ENCODE data around the gene TEX19.

TEX19 gene

GRCh38 chr17:82391496-82392066 is 32.5 kb downstream of the TEX19 start:
- no peak for DNase-seq

DNA sequence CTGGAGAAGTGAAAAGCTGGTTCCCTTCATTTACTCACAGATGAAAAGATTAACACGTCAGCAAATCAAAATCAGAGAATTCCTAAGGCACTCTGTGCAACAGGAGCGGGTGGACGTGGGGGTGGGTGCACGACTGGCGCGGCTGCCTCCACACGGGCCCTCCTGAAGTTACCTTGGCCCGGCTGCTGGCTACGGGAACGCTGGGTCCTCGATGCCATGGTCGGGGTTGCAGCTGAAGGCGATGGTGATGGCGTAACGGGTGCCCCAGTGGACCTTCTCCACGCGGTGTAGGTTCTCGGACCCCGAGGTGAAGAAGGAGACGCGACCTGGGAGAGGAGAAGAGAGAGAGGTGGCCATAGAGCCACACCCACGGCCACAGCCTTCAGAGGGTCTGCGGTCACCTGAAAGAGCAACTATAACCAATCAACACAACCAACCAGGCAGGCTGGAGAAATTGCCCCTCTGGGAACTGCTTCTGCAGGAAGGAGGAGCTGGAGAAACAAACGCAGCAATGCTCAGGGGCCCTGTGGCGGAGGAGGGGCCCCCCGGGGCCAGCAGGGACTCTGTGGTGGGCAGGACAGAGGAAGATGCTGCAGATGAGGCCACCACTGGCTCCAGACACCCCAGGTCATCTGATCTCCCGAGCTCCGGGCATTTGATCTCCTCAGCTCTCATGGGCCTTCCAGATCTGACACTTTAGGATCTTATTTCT is 33.3 kb downstream of the TEX19 start:
- no peak for DNase-seq

GRCh38 chr17:82392941-82393340 is 33.9 kb downstream of the TEX19 start:
- no peak for DNase-seq

- DNase-seq: no peak
Measured at GRCh38 chr17:82394278-82394677, 35.2 kb downstream of the TEX19 start.

- no peak for DNase-seq
Measured at GRCh38 chr17:82396601-82397435, 37.8 kb downstream of the TEX19 start.

- peak; percentile 52 for DNase-seq
Measured at GRCh38 chr17:82397449-82398335, 38.6 kb downstream of the TEX19 start.

DNA sequence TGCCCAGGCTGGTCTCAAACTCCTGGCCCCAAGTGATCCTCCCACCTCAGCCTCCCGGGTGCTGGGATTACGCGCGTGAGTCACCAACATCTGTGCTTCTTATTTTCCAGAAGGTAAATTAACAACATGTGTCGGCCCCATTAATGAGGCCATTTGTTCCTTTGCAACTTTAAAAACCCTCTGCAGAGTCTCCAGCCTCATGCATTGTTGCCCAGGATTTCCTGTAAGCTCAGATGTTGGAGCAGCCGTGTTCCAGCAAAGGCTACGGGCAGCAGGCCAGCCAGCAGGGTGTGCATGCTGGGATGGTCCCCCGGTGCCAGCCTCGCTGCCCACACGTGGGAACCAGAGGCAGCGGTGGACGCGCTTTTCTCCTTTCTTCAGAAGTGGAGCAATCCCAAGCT is 40.0 kb downstream of the TEX19 start:
- no peak for DNase-seq

GRCh38 chr17:82399601-82400101 is 40.6 kb downstream of the TEX19 start:
- peak; percentile 75 for DNase-seq

- DNase-seq: no peak
Measured at GRCh38 chr17:82400206-82400605, 41.2 kb downstream of the TEX19 start.

GRCh38 chr17:82400830-82401229 is 41.8 kb downstream of the TEX19 start:
- no peak for DNase-seq

DNA sequence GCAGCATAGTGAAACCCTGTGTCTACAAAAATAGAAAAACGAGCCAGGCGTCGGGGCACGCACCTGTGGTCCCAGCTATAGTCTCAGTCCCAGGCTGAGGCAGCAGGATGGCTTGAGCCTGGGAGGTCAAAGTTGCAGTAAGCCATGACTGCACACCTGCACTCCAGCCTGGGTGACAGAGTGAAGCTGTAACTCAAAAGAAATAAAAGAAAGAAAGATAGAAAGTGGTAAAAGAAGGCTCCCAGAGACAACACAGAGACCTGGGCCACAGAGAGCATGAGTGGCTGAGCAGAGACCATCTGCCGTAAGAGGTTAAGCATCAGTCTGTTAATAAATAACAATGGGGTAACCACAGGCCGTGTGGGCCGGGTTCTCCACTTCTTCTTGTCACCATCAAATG is 43.8 kb downstream of the TEX19 start:
- DNase-seq: no peak

DNA sequence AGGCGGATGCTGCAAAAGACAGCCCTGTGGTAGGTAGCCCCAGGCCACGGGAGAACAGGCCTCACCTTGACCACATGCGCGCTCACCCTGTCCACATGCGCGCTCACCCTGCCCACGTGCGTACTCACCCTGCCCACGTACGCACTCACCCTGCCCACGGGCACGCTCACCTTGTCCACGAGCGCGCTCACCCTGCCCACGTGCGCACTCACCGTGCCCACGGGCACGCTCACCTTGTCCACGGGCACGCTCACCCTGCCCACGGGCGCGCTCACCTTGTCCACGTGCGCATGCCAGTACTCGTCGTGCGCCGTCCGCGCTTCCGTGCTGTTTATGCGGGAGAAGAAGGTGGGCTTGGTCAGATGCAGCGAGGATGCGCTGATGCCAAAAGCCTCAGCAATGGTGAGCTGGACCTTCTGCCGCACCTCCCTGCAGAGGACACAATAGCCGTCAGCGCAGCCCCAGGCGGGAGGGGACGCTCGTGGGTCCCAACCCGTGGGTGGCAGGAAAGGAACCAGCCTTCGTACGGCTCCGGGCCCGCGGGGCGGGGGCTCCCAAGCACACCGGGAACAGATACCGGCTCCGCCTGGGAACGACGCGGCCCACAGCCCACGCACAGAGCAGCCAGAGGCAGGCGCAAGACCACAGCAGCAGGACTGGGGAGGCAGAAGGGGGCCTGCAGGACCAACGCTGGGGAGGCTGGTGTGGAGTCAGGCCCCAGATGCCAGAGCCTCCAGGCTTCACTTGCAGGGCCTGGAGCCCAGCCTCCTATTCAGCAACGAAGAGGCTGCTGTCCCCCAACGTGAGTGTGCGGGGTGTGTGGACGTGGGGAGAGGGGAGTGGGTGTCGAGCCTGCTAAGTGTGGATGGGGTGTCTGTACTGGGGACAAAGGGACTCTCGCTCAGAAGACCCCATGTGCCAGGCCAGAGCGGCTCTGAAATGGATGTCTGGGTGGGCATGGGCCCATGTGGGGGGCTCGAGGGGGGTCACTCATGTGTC is 44.9 kb downstream of the TEX19 start:
- no peak for DNase-seq

- DNase-seq: no peak
Measured at GRCh38 chr17:82405051-82405450, 46.0 kb downstream of the TEX19 start.

DNA sequence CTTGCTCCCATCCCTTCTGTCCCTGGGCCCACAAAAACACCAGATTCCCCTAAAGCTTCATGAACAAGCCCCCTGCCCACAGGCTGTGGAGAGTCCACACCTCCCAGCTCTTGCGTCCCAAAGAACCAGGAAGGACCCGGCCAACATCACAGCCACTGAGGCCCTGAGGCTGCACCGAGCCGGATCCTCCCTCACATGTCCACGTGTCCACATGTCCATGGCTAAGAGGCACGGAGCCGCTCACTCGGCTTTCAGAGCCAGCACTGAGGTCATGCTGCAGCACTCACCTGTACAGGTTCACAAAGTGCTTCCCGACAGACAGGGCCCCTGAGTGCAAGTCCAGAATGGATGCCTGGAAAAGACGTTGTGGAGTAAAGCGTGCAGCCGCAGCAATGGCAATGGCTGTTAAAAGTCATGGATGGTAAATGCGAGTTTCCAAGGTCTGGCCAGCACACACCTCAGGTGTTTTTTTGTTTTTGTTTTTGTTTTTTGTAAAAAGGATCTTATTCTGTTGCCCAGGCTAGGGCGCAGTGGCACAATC is 47.2 kb downstream of the TEX19 start:
- DNase-seq: no peak

DNA sequence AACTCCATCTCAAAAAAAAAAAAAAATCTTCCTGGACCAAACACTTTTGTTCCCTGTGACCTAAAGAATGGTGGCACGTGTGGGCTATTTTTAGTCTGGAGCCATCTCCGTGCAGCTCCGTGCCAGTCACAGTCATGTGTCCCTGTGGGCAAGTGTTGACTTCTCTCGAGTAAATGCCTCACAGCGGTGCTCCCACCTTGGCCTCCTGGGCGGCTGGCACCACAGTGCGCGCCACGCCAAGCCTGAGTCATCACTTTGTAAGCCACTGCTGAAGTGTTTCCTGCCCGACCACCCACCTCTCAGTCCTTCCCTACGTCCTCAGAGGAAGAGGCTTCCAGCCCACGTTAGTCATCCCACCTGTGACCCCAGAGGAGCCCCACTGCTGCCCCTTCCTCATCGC is 48.2 kb downstream of the TEX19 start:
- no peak for DNase-seq

- DNase-seq: no peak
Measured at GRCh38 chr17:82408288-82408937, 49.4 kb downstream of the TEX19 start.

GRCh38 chr17:82408938-82409318 is 49.9 kb downstream of the TEX19 start:
- DNase-seq: no peak

GRCh38 chr17:82410014-82410716 is 51.1 kb downstream of the TEX19 start:
- DNase-seq: no peak

- no peak for DNase-seq
Measured at GRCh38 chr17:82411396-82412053, 52.5 kb downstream of the TEX19 start.
